ENCODE measurements around the gene PASK.
"Not testable (repeated sequence)": the region's sequence is repeated elsewhere in the genome, so short reads cannot be mapped to it uniquely, and the experiment has no call there.

PASK gene

GRCh38 chr2:241102239-241102803 lies 47.0 kb downstream of the PASK start, which contains the start of gene MTERF4:
Gene MTERF4 (minus strand): TSS chr2:241102287. CDS start chr2:241102273, 14 bp downstream.
- DNase-seq: peak; percentile 93

GRCh38 chr2:241099246-241099645 lies 50.0 kb downstream of the PASK start:
- DNase-seq: no peak

GRCh38 chr2:241096979-241097378 lies 52.3 kb downstream of the PASK start:
- DNase-seq: peak; percentile 28

GRCh38 chr2:241095594-241096290 lies 53.5 kb downstream of the PASK start:
- peak; percentile 39 for DNase-seq

- DNase-seq: no peak
These were observed 54.3 kb downstream of the PASK start for GRCh38 chr2:241094924-241095420.

- no peak for DNase-seq
These were observed 55.1 kb downstream of the PASK start for GRCh38 chr2:241094172-241094571.

GRCh38 chr2:241093133-241093781 lies 56.0 kb downstream of the PASK start:
- DNase-seq: not testable (repeated sequence)

- DNase-seq: no peak
These were observed 56.6 kb downstream of the PASK start for GRCh38 chr2:241092677-241093076.

- DNase-seq: no peak
These were observed 57.4 kb downstream of the PASK start for GRCh38 chr2:241091734-241092445.

- no peak for DNase-seq
These were observed 58.1 kb downstream of the PASK start for GRCh38 chr2:241091201-241091600.

GRCh38 chr2:241088791-241089732 lies 60.2 kb downstream of the PASK start:
- no peak for DNase-seq

GRCh38 chr2:241088376-241088775 lies 60.9 kb downstream of the PASK start:
- DNase-seq: no peak

- DNase-seq: no peak
These were observed 61.6 kb downstream of the PASK start for GRCh38 chr2:241087420-241088268.

GRCh38 chr2:241084856-241085444 lies 64.3 kb downstream of the PASK start:
- no peak for DNase-seq

GRCh38 chr2:241083091-241083415 lies 66.2 kb downstream of the PASK start:
- DNase-seq: no peak

GRCh38 chr2:241082341-241083090 lies 66.8 kb downstream of the PASK start:
- no peak for DNase-seq

GRCh38 chr2:241081643-241082340 lies 67.5 kb downstream of the PASK start:
- no peak for DNase-seq

- no peak for DNase-seq
These were observed 68.1 kb downstream of the PASK start for GRCh38 chr2:241081190-241081642.
